AG04450 (cell line): ENCODE results near the gene ACTL7B. TPM values are rescaled to one million over a fixed set of nuclear protein-coding genes. Genes with fewer than 3 reads are reported as not detected.

Experiments used
- CTCF ChIA-PET: fragments of 300-600, 350-600 bp; formaldehyde crosslinking; extraction: SDS; loops from one replicate; lab custom pipeline; 2022; ENCODE audit warnings: antibody characterized with exemption, inconsistent platforms; lab: Charles Lee
- POLR2A ChIA-PET: fragments of 350-600 bp; formaldehyde crosslinking; extraction: SDS; loops from one replicate; lab custom pipeline; 2021; ENCODE audit warnings: antibody characterized with exemption, inconsistent platforms; lab: Yijun Ruan, JAX
- DNase-seq: peaks from one replicate; pipeline ENCODE4 v3.0.0-alpha.2; 2011; ENCODE audit warnings: low read depth, low spot score
- H3K27ac ChIP-seq: one replicate; pipeline ENCODE4 v1.5.1; 2012; ENCODE audit warnings: low read depth, low read length, control low read depth
- H3K27me3 ChIP-seq: one replicate; pipeline ENCODE4 v1.6.0; 2012; ENCODE audit warnings: low read length; ENCODE audit not compliant: control insufficient read depth, insufficient read depth
- H3K4me3 ChIP-seq: 2 replicates; pipeline ENCODE4 v1.5.1; 2011; ENCODE audit warnings: mild to moderate bottlenecking, low read depth, low read length, control low read depth
- H3K9me3 ChIP-seq: 2 replicates; pipeline ENCODE4 v1.5.1; 2012; ENCODE audit warnings: low read length; ENCODE audit not compliant: control insufficient read depth, insufficient read depth
- CTCF ChIP-seq: IDR thresholded peaks from 2 replicates; pipeline ENCODE4 v1.5.1; 2011; ENCODE audit warnings: low read depth, low read length, control low read depth, inconsistent platforms
- polyA plus RNA-seq: library from polyadenylated mRNA; depleted of rRNA; stranded (reverse); fragments of >200 nt; gene quantifications from 2 replicates; pipeline ENCODE4 v1.2.3, GENCODE V29; 2011

ACTL7B gene
- polyA plus RNA-seq, 1 experiment: not detected

GRCh38 chr9:108866001-108866420 lies 10.2 kb upstream of the ACTL7B start:
- no peak overlapping the region for H3K4me3 ChIP-seq
- no peak for DNase-seq
- ChIA-PET POLR2A (no interaction called here), CTCF (no interaction called here)
- TF ChIP-seq CTCF: no peak
- H3K27me3 ChIP-seq: no peaks in the 10 kb centered on the region
- H3K9me3 ChIP-seq: peaks cover 3% of the 10 kb centered on the region; the same call in 1 of the 2 replicates
- no peak overlapping the region for H3K27ac ChIP-seq

GRCh38 chr9:108865037-108865436 lies 9.3 kb upstream of the ACTL7B start:
- no peak for DNase-seq
- ChIA-PET CTCF (no interaction called here), POLR2A (no interaction called here)
- Histone ChIP-seq H3K4me3 (no peak overlapping the region), H3K27me3 (no peaks in the 10 kb centered on the region), H3K27ac (no peak overlapping the region), H3K9me3 (peaks cover 3% of the 10 kb centered on the region; the same call in 1 of the 2 replicates)
- no peak for TF ChIP-seq CTCF

GRCh38 chr9:108864446-108864845 lies 8.7 kb upstream of the ACTL7B start:
- CTCF ChIA-PET: no interaction called here
- no peaks in the 10 kb centered on the region for H3K27me3 ChIP-seq
- DNase-seq: no peak
- POLR2A ChIA-PET: no interaction called here
- H3K4me3 ChIP-seq: no peak overlapping the region
- H3K9me3 ChIP-seq: peaks cover 3% of the 10 kb centered on the region; the same call in 1 of the 2 replicates
- TF ChIP-seq CTCF: peak; percentile 10; the same call in 1 of the 2 replicates
- no peak overlapping the region for H3K27ac ChIP-seq

- H3K9me3 ChIP-seq: peaks cover 3% of the 10 kb centered on the region; the same call in 1 of the 2 replicates
- no peaks in the 10 kb centered on the region for H3K27me3 ChIP-seq
- ChIA-PET CTCF (no interaction called here), POLR2A (no interaction called here)
- no peak for TF ChIP-seq CTCF
- no peak overlapping the region for H3K4me3 ChIP-seq
- H3K27ac ChIP-seq: no peak overlapping the region
- no peak for DNase-seq
Observed at GRCh38 chr9:108863891-108864290, 8.1 kb upstream of the ACTL7B start.

- Histone ChIP-seq H3K27ac (no peak within 1 kb of the TSS), H3K9me3 (peaks cover 3% of the 10 kb centered on the region; the same call in 1 of the 2 replicates), H3K27me3 (no peaks in the 10 kb centered on the region), H3K4me3 (no peak within 1 kb of the TSS)
- no peak for DNase-seq
- TF ChIP-seq CTCF: no peak
- CTCF ChIA-PET: no interaction called here
- POLR2A ChIA-PET: no interaction called here
Observed at GRCh38 chr9:108861997-108862396, 6.2 kb upstream of the ACTL7B start, which contains the start of gene ACTL7A. Gene ACTL7A, plus strand, starts transcription at chr9:108862266. Its CDS starts 57 bp downstream, at chr9:108862323.
